Measurements from ENCODE around the gene TMBIM4.

DNA sequence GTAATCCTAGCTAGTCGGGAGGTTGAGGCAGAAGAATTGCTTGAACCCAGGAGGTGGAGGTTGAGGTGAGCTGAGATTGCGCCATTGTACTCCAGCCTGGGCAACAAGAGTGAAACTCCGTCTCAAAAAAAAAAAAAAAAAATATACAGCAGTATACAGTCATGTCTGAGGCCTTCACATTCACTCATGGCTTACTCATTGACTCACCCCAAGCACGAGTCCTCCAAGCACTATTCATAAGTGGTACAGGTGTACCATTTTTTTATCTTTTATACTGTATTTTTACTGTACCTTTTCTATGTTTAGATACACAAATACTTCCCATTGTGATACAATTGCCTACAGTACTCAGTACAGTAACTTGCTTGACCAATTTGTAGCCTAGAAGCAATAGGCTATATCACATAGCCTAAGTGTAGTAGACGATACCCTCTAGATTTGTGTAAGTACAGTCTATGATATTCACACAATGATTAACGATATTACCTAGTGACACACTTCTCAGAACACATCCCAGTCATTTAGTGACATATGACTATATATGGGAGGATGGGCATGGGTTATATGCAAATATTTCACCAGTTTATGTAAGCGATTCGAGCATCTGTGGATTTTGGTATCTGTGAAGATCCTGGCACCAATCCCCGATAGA, 51.4 kb downstream of the TMBIM4 start:
- TF ChIP-seq, protein P1, sequence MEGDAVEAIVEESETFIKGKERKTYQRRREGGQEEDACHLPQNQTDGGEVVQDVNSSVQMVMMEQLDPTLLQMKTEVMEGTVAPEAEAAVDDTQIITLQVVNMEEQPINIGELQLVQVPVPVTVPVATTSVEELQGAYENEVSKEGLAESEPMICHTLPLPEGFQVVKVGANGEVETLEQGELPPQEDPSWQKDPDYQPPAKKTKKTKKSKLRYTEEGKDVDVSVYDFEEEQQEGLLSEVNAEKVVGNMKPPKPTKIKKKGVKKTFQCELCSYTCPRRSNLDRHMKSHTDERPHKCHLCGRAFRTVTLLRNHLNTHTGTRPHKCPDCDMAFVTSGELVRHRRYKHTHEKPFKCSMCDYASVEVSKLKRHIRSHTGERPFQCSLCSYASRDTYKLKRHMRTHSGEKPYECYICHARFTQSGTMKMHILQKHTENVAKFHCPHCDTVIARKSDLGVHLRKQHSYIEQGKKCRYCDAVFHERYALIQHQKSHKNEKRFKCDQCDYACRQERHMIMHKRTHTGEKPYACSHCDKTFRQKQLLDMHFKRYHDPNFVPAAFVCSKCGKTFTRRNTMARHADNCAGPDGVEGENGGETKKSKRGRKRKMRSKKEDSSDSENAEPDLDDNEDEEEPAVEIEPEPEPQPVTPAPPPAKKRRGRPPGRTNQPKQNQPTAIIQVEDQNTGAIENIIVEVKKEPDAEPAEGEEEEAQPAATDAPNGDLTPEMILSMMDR (IDR thresholded peaks at IDR 0.05): no peak
- TF ChIP-seq POLR2A (IDR thresholded peaks at IDR 0.05): no peak

All from lower leg skin (tissue), 3 donors.